GM19452 (cell line): ENCODE results near the gene CALM3.

Source experiments
- ATAC-seq: cut with Tn5 transposase; IDR thresholded peaks from one replicate; pipeline ENCODE4 v1.9.1; 2021; ENCODE audit not compliant: unreplicated experiment

The CALM3 gene

GRCh38 chr19:46634656-46635218 lies 33.6 kb downstream of the CALM3 start:
- ATAC-seq: no peak

- ATAC-seq: no peak
Measured at GRCh38 chr19:46635920-46636761, 35.0 kb downstream of the CALM3 start, which contains the start of gene GNG8. GNG8 (minus strand) TSS chr19:46636202; CDS start chr19:46634682, 1,520 bp downstream.

- no peak for ATAC-seq
Measured at GRCh38 chr19:46637224-46637623, 36.1 kb downstream of the CALM3 start.

DNA sequence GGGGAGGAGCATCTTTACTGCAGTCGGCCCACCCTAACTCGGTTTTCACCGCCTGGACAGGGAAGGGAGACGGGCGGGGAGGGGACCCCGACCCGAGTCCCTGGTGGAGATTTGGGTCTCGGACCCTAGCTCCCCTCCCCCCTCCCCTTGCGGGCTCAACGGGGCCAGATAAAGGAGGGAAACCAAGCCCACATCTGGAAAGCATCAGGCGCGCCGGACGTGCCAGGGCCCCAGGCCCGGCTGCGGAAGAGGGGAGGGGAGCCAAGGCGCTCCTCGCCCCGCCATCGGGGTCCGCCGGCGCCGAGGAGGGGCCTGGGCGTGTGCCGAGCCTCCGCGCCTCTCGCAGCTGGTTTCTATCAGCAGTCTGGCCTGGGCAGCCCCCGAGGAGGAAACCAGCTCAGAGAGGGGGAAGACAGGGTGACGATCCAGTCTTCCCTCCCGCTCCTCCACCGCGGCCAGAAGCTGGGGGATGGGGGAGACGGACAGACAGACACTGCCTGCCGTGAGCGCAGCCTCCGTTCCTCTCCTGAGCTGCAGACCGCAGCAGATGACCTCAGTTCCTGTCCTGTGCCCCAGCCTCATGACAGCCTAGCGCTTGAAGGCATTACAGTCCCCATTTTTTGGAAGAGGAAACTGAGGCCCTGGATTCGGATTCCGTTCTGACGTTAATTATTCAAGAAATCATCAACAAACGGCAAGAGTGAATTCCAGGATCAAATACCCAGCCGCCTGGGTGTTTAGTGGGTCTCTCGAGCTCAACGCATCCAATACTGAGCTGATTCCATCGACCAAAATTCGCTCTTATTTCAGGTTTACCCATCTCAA lies 38.4 kb downstream of the CALM3 start:
- ATAC-seq: no peak

GRCh38 chr19:46640656-46641055 lies 39.5 kb downstream of the CALM3 start:
- no peak for ATAC-seq

DNA sequence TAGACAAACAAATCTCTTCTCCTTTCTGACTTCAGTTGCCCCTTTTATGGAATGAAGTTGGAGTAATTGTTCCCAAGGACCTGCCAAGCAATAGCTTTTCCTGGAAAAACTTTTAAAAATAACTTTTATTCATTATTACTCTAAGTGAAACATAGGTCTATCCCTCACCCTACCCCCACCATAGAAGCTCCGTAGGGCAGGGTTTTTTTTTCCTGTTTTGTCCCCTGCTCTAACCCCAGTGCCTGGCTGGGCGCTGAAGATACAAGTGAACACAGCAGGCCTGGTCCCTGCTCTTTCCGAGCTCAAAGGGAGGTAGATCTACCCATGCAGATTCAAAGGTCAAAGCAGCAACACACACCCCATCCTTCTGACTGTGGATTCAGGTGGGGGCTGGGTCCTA lies 43.6 kb downstream of the CALM3 start:
- ATAC-seq: no peak

DNA sequence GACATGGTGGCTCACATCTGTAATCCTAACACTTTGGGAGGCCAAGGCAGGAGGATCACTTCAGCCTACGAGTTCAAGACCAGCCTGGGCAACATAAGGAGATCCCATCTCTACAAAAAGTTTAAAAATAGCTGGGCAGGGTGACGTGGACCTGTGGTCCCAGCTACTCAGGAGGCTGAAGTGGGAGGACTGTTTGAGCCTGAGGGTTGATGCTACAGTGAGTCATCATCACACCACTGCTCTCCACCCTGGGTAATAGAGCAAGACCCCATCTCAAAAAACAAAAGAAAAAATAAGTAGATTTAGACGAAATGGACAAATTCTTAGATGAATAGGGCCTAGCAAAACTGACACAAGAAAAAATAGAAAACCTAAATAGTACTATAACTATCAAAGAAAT lies 45.3 kb downstream of the CALM3 start:
- no peak for ATAC-seq

- ATAC-seq: no peak
Measured at GRCh38 chr19:46648060-46648960, 47.2 kb downstream of the CALM3 start.

- ATAC-seq: no peak
Measured at GRCh38 chr19:46648961-46649960, 48.1 kb downstream of the CALM3 start.

DNA sequence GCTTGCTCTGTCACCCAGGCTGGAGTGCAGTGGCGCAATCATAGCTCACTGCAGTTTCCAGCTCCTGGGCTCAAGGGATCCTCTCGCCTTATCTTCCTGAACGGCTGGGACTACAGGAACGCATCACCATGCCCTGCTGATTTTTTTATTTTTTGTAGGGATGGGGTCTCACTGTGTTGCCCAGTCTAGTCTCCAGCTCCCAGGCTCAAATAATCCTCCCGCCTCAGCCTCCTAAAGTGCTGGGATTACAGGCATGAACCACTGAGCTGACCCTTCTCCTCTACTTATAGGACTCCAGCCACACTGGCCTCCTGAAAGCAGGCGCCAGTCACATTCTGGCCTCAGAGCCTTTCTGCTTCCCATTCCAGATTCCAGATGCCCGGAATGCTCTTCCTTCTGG lies 49.3 kb downstream of the CALM3 start:
- ATAC-seq: no peak

DNA sequence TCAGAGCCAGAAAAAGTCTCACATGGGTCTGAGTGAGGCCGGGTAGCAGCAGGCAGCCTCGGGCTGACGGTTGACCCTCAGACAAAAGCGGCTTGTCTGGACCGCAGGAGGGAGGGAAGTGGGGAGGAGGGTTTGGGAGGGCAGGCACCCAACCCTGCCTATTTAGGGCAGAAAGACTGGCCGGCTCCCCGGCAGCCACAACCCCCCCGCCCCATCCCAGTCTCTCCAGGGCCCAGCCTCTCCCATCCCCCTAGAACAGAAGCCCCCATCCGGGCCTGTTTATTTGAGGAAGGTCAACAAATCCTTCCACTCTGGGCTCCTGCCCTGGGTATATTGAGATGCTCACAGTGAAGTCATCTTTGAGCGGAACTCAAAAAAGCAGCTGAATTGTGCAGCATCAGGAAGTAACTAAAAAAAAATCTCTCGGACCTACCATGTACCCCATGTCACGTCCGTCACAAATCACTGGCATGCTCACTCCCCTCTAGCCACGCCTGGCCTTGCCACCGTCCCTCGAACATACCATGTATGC lies 53.6 kb downstream of the CALM3 start:
- no peak for ATAC-seq

DNA sequence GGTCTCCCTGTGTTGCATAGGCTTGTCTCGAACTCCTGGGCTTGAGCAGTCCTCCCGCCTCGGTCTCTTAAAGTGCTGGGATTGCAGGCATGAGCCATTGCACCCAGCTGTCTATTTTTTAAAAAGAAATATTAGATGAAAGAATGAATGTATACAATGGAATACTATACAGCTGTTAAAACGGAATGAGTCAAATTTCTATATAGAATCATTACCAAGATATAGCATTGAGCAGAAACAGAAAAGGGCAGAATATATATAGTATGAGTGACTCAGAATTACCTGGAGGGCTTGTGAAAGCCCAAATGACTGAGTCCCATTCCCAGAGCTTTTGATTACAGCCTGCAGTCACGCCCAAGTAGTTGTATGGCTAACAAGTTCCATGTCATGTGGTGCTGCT lies 55.4 kb downstream of the CALM3 start:
- ATAC-seq: no peak

DNA sequence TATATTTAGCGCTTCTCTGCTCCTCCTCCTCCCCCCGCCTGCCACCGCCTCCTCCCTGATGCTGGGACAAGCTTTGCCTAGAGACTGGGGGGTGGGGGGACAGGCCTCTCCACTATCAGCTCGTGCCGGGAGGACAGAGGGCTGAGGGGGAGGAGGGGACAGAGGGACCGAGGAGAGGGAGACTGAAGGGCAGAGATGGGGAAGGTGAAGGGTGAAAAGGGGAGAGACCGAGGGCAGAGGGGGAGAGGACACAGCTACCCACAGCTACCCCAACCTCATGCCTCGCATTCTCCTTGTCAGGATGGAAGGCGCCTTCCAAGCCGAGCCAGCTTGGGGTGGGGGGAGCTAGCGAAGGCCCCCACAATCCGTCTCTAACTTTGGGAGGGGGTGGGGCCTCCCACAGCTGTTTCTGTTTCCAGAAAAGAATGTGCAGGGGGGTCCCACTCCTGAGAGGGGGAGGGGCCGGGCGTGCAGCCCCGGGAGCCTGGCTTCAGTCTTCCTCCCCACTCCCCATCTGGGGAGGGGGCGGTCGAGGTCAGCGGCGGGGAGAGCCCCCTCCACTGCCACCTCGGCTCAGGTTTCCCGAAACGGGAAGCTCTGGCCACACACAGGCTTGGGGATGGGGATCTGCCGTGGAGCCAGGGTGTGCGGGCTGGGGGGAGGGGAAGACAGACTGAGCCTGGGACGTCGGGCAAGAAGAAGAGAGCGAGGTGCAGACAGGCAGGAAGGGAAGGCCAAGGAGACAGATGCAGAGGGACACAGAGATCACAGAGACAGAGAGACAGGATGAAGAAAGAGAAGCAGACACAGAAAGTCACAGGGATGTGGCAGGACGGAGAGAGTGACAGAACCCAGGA lies 58.2 kb downstream of the CALM3 start:
- ATAC-seq: no peak

DNA sequence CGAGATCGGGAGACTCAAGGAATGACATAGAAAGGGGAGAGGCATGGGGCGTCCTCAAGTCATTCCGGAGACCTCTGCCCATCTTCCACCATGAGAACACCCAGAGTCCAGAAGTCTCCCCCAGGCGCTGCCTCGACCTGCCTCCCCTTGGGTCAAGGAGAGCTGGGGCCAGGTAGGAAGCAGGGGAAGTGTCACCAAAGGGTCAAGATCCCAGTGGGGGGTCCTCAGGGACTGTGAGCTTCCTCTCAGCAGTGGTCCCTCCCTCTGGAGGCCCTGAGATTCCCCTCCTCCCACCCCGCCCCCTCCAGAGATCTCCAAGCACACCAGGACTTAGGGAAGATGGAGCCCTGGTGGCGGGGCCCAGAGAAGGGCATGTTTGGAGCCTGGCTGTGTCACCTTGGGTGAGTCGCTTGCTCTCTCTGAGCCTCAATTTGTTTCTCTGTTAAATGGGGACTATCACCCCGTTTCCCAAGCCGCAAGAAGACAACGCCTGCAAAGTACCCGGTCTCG lies 58.9 kb downstream of the CALM3 start:
- no peak for ATAC-seq
